ENCODE results near the gene ENPP3.

Gene ENPP3

GRCh38 chr6:131642987-131643611 lies 6.0 kb downstream of the ENPP3 start:
- DNase-seq: no peak

- DNase-seq: no peak
Observed at GRCh38 chr6:131643855-131644460, 6.9 kb downstream of the ENPP3 start.

GRCh38 chr6:131644921-131645320 lies 7.8 kb downstream of the ENPP3 start:
- no peak for DNase-seq

GRCh38 chr6:131645846-131646245 lies 8.7 kb downstream of the ENPP3 start:
- no peak for DNase-seq

- no peak for DNase-seq
Observed at GRCh38 chr6:131646249-131646670, 9.2 kb downstream of the ENPP3 start.

- no peak for DNase-seq
Observed at GRCh38 chr6:131651782-131652181, 14.7 kb downstream of the ENPP3 start.

GRCh38 chr6:131652472-131652871 lies 15.4 kb downstream of the ENPP3 start:
- no peak for DNase-seq

GRCh38 chr6:131654326-131654725 lies 17.2 kb downstream of the ENPP3 start:
- DNase-seq: no peak

- DNase-seq: no peak
Observed at GRCh38 chr6:131655387-131655786, 18.3 kb downstream of the ENPP3 start.

GRCh38 chr6:131655951-131656350 lies 18.8 kb downstream of the ENPP3 start:
- DNase-seq: no peak

- DNase-seq: no peak
Observed at GRCh38 chr6:131656667-131657066, 19.6 kb downstream of the ENPP3 start.

GRCh38 chr6:131657222-131657621 lies 20.1 kb downstream of the ENPP3 start:
- no peak for DNase-seq

GRCh38 chr6:131657630-131658111 lies 20.6 kb downstream of the ENPP3 start:
- no peak for DNase-seq

GRCh38 chr6:131658287-131658686 lies 21.2 kb downstream of the ENPP3 start:
- DNase-seq: no peak

- DNase-seq: no peak
Observed at GRCh38 chr6:131660195-131660594, 23.1 kb downstream of the ENPP3 start.

GRCh38 chr6:131663578-131664165 lies 26.6 kb downstream of the ENPP3 start:
- DNase-seq: no peak

GRCh38 chr6:131669891-131670290 lies 32.8 kb downstream of the ENPP3 start:
- no peak for DNase-seq

GRCh38 chr6:131673184-131673583 lies 36.1 kb downstream of the ENPP3 start:
- no peak for DNase-seq

GRCh38 chr6:131678442-131678841 lies 41.3 kb downstream of the ENPP3 start:
- no peak for DNase-seq

- no peak for DNase-seq
Observed at GRCh38 chr6:131680868-131681267, 43.8 kb downstream of the ENPP3 start.

- no peak for DNase-seq
Observed at GRCh38 chr6:131681585-131681984, 44.5 kb downstream of the ENPP3 start.

- no peak for DNase-seq
Observed at GRCh38 chr6:131682442-131682841, 45.3 kb downstream of the ENPP3 start.

GRCh38 chr6:131683479-131683878 lies 46.4 kb downstream of the ENPP3 start:
- DNase-seq: no peak

- DNase-seq: no peak
Observed at GRCh38 chr6:131685266-131685780, 48.2 kb downstream of the ENPP3 start.
